ENCODE results near the gene KCNJ15. TPM values are rescaled to one million over a fixed set of nuclear protein-coding genes. Genes with fewer than 3 reads are reported as not detected.
A peak's percentile ranks its signal among the peaks of the same experiment; 100 is the strongest.

Gene KCNJ15
- total RNA-seq, 2 donors from 2014 or later: 0.33 to 1.3 TPM

- DNase-seq (ENCODE audit: low spot score): no peak
- no peaks in the 10 kb centered on the region for H3K27me3 ChIP-seq
- H3K9me3 ChIP-seq: no peaks in the 10 kb centered on the region
- no peak overlapping the region for H3K27ac ChIP-seq
- H3K36me3 ChIP-seq: no peaks in the 10 kb centered on the region
- TF ChIP-seq, protein P1, sequence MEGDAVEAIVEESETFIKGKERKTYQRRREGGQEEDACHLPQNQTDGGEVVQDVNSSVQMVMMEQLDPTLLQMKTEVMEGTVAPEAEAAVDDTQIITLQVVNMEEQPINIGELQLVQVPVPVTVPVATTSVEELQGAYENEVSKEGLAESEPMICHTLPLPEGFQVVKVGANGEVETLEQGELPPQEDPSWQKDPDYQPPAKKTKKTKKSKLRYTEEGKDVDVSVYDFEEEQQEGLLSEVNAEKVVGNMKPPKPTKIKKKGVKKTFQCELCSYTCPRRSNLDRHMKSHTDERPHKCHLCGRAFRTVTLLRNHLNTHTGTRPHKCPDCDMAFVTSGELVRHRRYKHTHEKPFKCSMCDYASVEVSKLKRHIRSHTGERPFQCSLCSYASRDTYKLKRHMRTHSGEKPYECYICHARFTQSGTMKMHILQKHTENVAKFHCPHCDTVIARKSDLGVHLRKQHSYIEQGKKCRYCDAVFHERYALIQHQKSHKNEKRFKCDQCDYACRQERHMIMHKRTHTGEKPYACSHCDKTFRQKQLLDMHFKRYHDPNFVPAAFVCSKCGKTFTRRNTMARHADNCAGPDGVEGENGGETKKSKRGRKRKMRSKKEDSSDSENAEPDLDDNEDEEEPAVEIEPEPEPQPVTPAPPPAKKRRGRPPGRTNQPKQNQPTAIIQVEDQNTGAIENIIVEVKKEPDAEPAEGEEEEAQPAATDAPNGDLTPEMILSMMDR (IDR thresholded peaks at IDR 0.05): no peak
- H3K4me1 ChIP-seq: peaks cover 0 to 12% of the 10 kb centered on the region in 2 donors
- no peak overlapping the region for H3K4me3 ChIP-seq
Measured at GRCh38 chr21:38301321-38302214, 44.8 kb downstream of the KCNJ15 start.

- H3K9me3 ChIP-seq: no peaks in the 10 kb centered on the region
- H3K36me3 ChIP-seq: no peaks in the 10 kb centered on the region
- TF ChIP-seq, protein P1 (IDR thresholded peaks at IDR 0.05): no peak
- peaks cover 0 to 8% of the 10 kb centered on the region in 2 donors for H3K4me1 ChIP-seq
- peak; percentile 85 for DNase-seq (ENCODE audit: low spot score)
- H3K27me3 ChIP-seq: no peaks in the 10 kb centered on the region
- no peak overlapping the region for H3K27ac ChIP-seq
- H3K4me3 ChIP-seq: no peak overlapping the region
Measured at GRCh38 chr21:38303300-38303699, 46.5 kb downstream of the KCNJ15 start.

- DNase-seq (ENCODE audit: low spot score): no peak
- TF ChIP-seq, protein P1 (IDR thresholded peaks at IDR 0.05): no peak
- Histone ChIP-seq H3K4me3 (no peak overlapping the region), H3K36me3 (no peaks in the 10 kb centered on the region), H3K27me3 (no peaks in the 10 kb centered on the region), H3K27ac (no peak overlapping the region), H3K4me1 (peaks cover 0 to 15% of the 10 kb centered on the region in 2 donors), H3K9me3 (no peaks in the 10 kb centered on the region)
Measured at GRCh38 chr21:38306433-38307141, 49.8 kb downstream of the KCNJ15 start.

DNA sequence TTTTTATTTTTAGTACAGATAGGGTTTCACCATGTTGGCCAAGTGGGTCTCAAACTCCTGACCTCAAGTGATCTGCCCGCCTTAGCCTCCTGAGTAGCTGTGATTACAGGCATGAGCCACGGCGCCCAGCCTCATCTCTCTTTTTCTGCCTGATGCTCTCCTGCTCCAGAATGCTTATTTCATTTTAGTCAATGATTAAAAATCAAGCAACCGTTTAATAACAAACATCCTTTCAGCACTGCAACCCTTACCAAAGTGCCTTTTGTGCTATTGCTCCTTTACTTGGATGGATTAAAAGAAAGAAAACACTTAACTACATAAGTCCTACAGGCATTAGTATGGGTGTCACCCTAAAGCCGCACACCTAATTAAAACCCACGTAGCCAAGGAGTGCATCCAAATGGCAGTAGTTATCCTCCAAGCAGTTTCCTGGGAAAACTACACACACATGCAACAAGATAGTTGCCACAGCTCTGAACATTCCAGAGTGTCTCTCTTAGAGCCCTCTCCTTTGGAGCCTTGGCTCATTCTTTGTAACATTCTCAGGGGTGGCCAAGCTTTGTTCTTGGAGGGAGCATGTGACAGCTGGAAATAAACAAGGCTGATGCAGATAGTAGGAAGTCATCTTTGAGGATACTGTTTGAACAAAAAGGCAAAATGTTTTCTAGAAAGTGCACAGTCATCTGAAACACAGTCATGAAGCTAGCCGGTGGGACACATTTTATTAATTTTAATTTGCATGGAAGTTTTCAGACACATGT, 51.2 kb downstream of the KCNJ15 start:
- Histone ChIP-seq H3K27me3 (no peaks in the 10 kb centered on the region), H3K36me3 (no peaks in the 10 kb centered on the region), H3K4me1 (peaks cover 0 to 15% of the 10 kb centered on the region in 2 donors), H3K9me3 (no peaks in the 10 kb centered on the region), H3K27ac (peak overlapping the region in 1 of 2 donors; percentile 46), H3K4me3 (no peak overlapping the region)
- TF ChIP-seq, protein P1 (IDR thresholded peaks at IDR 0.05): no peak
- no peak for DNase-seq (ENCODE audit: low spot score)

DNA sequence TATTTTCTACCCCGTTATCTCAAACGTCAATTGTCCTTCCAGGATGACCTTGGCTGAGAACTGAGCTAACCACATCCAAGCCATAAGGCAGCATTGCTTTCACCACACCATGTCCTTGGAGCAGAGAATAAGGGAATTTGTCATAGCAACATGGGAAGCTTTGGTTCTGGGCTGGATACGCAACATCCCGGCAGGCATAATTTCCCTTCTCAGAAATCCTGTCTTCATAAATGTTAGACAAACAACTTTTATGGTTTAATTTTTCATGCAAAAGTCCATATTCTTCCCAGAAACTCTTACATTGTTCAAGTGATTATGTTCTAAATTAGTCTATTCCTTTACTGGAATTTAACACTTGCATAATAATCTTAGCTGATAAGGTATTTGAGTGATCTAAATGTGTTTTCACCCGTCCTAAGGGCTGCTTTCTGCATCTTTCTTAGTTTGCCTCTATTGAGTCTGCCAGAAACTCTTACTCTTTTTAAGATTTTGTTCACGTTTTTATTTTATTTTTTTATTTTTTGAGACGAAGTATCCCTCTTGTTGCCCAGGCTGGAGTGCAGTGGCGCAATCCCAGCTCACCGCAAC, 51.8 kb downstream of the KCNJ15 start:
- H3K36me3 ChIP-seq: no peaks in the 10 kb centered on the region
- no peaks in the 10 kb centered on the region for H3K9me3 ChIP-seq
- no peak overlapping the region for H3K4me3 ChIP-seq
- TF ChIP-seq, protein P1 (IDR thresholded peaks at IDR 0.05): no peak
- peak overlapping the region in 1 of 2 donors; percentile 46 for H3K27ac ChIP-seq
- H3K27me3 ChIP-seq: no peaks in the 10 kb centered on the region
- DNase-seq (ENCODE audit: low spot score): peak; percentile 70
- H3K4me1 ChIP-seq: peaks cover 0 to 15% of the 10 kb centered on the region in 2 donors

Data from right atrium auricular region (tissue), 2 donors.